Subcutaneous adipose tissue (tissue), 4 donors: ENCODE results near the gene NT5DC1. TPM values are rescaled to one million over a fixed set of nuclear protein-coding genes. Genes with fewer than 3 reads are reported as not detected.

ENCODE experiments used
- CTCF ChIP-seq: fragments of 450-650 bp; IDR thresholded peaks from one replicate; pipeline ENCODE4 v1.5.1; 2016; ENCODE audit warnings: low read depth, mild to moderate bottlenecking, control low read depth, antibody characterized with exemption, moderate library complexity
- total RNA-seq, 4 donors: library from RNA; depleted of rRNA; stranded (reverse); fragments of >200 nt; gene quantifications; one replicate each; pipeline ENCODE4 v1.1.0, GENCODE V29; 2016

Gene NT5DC1
- total RNA-seq, 4 donors from 2014 or later, result 7.7 to 19.2 (median 11.0) TPM

- no peak for TF ChIP-seq CTCF
Observed at GRCh38 chr6:116104636-116105035, 4.0 kb downstream of the NT5DC1 start.

- no peak for TF ChIP-seq CTCF
Observed at GRCh38 chr6:116105247-116105646, 4.6 kb downstream of the NT5DC1 start.

DNA sequence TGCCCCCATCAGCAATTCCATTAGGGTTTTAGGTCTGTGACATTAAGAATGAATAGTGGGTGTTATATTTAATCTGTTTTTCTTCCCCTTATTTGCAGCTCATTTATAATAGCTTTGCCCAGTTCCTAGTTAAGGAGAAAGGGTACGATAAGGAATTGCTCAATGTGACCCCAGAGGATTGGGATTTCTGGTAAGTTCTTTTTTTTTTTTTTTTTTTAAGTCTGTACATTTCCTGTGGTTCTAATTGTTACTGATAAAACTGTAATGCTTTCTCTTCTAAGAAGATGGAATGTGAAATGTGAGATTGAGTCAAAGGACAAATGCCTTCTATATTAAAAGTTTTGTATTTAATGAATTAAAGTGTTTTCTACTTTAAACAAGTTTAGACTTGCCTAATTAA is 5.5 kb downstream of the NT5DC1 start:
- no peak for TF ChIP-seq CTCF

- TF ChIP-seq CTCF, result no peak
Observed at GRCh38 chr6:116108836-116109235, 8.2 kb downstream of the NT5DC1 start.

- TF ChIP-seq CTCF, result no peak
Observed at GRCh38 chr6:116111552-116112528, 11.2 kb downstream of the NT5DC1 start.

- no peak for TF ChIP-seq CTCF
Observed at GRCh38 chr6:116113386-116113785, 12.7 kb downstream of the NT5DC1 start.

DNA sequence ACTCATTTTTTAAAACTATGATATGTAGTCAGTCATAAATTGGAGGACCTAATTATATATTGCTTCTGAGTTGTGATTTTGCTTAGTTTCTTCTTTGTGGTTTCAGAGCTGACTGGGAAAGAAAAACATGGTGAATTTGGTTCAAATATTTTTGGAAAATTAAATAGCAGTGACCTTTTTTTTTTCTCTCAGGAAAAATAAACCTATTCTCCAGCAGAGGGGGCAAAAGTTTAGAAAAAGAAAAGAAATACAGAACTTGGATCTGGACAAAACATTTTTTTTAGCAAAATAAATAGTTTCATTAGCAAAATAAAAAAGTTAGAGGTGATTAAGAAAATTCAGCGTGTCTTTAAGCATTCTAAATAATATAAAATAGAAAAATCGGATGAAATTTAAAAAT is 15.1 kb downstream of the NT5DC1 start:
- TF ChIP-seq CTCF, result no peak
